Retinal pigment epithelial cell (primary cell): ENCODE results near the gene BCAR3.

Source experiments
- DNase-seq: peaks from one replicate; pipeline ENCODE4 v3.0.0-alpha.2; 2010; ENCODE audit warnings: low read depth
- H3K4me3 ChIP-seq: 2 replicates; pipeline ENCODE4 v1.5.1; 2011; ENCODE audit warnings: mild to moderate bottlenecking, low read length, control low read depth, moderate library complexity
- CTCF ChIP-seq: conservative IDR thresholded peaks from 2 replicates; pipeline ENCODE4 v1.5.1; 2011; ENCODE audit warnings: low read depth, low read length, control low read depth, inconsistent platforms

BCAR3 gene

GRCh38 chr1:93598861-93599439 is 82.7 kb downstream of the BCAR3 start:
- H3K4me3 ChIP-seq: no peak overlapping the region
- DNase-seq: no peak
- no peak for TF ChIP-seq CTCF

- no peak overlapping the region for H3K4me3 ChIP-seq
- no peak for DNase-seq
- TF ChIP-seq CTCF: no peak
These were observed 83.2 kb downstream of the BCAR3 start for GRCh38 chr1:93598396-93598795.

- no peak for TF ChIP-seq CTCF
- DNase-seq: no peak
- H3K4me3 ChIP-seq: no peak overlapping the region
These were observed 83.9 kb downstream of the BCAR3 start for GRCh38 chr1:93597709-93598108.

GRCh38 chr1:93596329-93597089 is 85.1 kb downstream of the BCAR3 start:
- no peak overlapping the region for H3K4me3 ChIP-seq
- DNase-seq: no peak
- no peak for TF ChIP-seq CTCF

GRCh38 chr1:93595743-93596142 is 85.9 kb downstream of the BCAR3 start:
- no peak overlapping the region for H3K4me3 ChIP-seq
- TF ChIP-seq CTCF: no peak
- no peak for DNase-seq

- no peak overlapping the region for H3K4me3 ChIP-seq
- DNase-seq: no peak
- no peak for TF ChIP-seq CTCF
These were observed 86.4 kb downstream of the BCAR3 start for GRCh38 chr1:93595266-93595665.

GRCh38 chr1:93594603-93594880 is 87.1 kb downstream of the BCAR3 start:
- H3K4me3 ChIP-seq: no peak overlapping the region
- TF ChIP-seq CTCF: no peak
- no peak for DNase-seq
